GM21526 (cell line): Measurements from ENCODE around the gene PNPLA7.
"Not testable (repeated sequence)": the region's sequence is repeated elsewhere in the genome, so short reads cannot be mapped to it uniquely, and the experiment has no call there.

ENCODE experiments used
- ATAC-seq: cut with Tn5 transposase; IDR thresholded peaks from one replicate; pipeline ENCODE4 v1.9.1; 2021; ENCODE audit warnings: moderate library complexity; ENCODE audit not compliant: unreplicated experiment, low FRiP score

The PNPLA7 gene

DNA sequence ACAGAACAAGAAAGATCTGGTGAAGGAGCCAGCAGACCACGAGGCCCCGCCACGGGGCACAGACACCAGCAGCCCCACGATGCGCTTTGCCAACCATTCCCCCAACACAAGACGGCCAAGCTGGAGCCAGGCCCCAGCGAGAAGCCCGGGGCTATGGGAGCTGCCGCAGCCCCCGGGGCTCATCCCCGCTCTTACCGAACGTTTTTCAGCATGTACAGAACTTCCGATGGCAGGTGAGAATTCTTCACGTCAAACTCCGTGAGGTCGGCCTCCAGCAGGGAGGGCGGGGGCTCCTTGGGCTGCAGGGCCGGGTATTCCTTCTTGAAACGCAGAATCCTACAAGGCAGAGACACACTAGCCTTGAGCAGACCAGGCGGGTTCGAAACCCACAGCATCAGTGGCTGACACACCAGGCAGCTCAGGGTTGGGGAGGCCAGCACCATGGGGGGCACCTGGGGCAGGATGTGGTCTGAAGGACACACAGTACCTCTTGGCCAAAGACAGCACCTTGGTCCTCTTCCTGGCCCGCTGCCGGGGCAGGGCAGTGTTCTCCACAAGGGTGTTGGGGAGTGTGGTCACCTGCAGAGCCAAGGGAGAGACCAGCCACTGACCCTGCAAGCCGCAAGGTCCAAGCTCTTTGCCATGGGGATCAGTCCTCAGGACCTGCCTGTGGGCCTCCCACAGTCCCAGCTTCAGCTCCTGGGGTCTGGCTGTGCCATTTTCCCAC is 6.8 kb downstream of the PNPLA7 start:
- ATAC-seq, result no peak

DNA sequence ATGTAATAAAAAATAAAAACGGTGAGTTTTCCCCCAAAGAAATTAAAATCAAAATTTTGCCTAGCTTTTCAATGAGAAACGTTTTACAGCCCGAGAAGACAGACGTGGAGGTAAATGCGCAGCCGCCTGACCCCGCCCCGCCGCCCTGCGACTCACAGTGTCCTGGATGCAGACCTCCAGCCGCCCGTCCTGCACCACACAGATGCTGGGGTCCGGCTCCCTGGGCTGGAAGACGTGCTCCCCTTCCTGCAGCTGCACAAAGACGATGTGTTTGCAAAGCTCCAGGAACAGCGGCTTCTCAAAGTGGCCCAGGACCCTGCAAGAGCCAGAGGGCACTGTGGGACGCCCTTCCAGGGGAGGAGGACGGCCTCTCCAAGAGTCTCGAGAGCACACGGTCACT is 7.7 kb downstream of the PNPLA7 start:
- ATAC-seq, result no peak

DNA sequence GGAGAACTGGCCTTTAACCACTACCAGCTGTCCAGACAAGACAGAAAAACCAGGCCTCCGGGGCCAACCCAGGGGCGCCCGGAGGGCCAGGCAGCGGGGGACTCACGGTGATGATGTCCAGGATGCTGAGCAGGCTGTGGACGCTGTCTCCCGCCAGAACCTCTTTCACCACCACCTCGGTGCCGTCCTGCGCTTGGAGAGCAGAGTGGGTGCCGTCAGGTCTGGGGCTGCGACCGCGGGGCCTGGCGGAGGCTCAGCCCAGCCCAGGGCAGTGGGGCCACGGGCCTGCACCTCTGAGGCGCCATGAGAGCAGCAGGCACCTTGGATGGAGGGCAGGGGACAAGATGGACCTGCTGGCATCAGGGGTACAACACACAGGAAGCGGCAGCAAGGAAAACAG is 9.7 kb downstream of the PNPLA7 start:
- ATAC-seq, result no peak

DNA sequence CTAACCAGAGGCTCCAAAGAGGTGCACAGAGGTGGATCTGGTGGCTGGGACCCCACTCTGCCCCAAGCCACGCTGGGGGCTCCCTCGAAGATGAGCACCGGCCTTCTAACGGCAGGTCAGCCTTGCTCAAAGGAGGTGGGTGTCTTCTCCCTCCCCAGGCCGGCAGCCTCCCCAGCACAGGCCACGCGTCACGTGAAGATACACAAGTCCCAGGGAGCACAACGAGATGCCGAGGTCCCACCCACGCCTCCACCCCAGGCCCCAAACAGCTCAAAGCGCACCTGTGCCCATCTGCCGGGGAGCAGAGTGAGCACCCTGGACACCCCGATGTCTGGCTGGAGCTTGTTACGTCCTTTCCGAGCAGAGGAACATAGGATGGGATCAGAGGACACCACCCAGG is 12.1 kb downstream of the PNPLA7 start:
- no peak for ATAC-seq

DNA sequence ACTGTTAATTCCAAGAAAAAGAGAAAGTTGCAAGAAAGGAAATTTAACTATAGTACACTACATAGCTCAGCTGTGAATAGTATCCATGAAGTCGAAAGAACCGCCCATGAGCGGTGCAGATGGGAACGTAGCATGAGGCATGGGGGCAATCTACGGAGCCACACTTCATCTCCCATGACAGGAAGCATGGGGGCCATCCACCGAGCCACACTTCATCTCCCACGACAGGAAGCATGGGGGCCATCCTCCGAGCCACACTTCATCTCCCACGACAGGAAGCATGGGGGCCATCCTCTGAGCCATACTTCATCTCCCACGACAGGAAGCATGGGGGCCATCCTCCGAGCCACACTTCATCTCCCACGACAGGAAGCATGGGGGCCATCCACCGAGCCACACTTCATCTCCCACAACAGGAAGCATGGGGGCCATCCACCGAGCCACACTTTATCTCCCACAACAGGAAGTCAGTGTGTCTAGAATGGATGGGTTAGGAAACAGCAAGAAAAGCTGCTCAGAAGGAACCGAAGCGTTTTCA is 13.5 kb downstream of the PNPLA7 start:
- not testable (repeated sequence) for ATAC-seq

DNA sequence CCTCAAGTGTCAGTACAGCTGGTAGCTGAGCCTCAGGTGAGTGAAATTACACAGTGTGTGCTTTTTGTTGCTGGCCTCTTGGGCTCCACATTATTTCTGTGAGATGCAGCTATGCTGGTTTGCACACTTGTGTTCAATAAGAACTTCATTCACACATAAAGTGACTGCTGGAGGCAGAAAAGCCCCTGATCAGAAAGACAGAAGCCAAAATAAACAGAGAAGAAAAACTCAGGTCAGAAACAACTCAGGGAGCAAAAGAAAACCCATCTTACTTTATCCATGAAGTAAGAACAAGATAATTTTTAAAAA is 15.1 kb downstream of the PNPLA7 start:
- no peak for ATAC-seq

DNA sequence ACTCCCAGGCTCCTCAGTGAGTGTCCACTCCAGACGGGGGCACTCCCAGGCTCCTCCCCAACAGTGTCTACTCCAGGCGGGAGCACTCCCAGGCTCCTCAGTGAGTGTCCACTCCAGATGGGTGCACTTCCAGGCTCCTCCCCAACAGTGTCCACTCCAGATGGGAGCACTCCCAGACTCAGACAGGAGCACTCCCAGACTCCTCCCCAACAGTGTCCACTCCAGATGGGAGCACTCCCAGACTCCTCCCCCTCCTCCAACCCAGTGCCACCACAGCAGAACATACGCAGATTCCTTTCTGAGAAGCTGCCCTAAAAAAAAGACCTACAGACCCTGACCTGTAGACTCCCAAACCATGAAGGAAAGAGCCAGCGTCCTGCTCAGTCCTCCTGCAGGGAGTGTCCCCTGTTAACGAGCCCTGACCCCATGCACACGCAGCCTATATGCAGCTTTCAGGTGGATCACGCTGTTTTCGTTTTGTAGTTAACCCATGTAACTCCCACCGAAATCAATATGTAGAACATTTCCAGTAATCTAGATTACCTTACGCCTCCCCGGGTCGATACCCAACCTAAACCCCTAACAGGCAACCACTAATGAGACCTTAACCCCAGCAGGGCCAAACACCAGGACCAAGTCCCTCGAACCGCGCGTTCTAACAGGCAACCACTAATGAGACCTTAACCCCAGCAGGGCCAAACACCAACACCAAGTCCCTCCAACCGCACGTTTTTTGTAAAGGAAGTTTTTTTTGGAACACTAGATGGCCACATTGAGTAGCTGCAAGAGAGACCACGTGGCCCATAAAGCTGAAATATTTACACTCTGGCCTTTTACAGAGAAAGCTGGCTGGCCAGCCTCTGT is 15.7 kb downstream of the PNPLA7 start:
- no peak for ATAC-seq

DNA sequence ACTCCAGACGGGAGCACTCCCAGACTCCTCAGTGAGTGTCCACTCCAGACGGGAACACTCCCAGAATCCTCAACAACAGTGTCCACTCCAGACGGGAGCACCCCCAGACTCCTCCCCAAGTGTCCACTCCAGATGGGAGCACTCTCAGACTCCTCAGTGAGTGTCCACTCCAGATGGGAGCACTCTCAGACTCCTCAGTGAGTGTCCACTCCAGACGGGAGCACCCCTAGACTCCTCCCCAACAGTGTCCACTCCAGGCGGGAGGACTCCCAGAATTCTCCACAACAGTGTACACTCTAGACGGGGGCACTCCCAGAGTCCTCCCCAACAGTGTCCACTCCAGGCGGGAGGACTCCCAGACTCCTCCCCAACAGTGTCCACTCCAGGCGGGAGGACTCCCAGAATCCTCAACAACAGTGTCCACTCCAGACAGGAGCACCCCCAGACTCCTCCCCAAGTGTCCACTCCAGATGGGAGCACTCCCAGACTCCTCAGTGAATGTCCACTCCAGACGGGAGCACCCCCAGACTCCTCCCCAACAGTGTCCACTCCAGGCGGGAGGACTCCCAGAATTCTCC is 17.2 kb downstream of the PNPLA7 start:
- ATAC-seq, result not testable (repeated sequence)

DNA sequence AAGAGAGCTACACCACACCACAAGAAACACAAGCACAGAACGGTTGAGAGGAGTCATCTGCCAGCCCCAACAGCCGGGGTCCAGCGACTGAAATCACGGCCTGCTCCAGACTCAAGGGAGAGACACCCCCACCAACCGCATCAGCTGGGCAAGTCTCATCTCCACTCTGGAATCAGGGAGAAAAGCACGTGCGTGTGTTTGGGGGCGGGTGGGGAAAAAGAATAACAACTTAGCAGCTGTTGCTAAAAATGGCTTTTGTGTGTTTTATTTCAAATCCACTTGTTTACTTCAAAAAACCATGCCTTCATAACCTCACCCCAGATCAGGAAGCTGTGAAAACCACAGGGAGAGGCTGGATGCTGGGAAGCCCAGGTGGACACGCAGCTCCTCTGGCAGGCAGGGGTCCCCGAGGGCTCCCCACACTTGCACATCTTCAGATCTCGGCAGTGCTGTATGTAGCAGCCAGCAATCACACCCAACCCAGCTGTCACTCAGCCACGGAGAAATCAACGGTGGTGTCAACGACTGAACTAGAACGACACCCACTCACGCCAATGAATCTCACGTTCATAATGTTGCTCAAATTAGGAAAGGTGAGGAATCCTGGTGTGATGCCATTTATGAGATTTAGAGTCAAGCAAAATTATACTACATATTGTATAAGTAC is 19.0 kb downstream of the PNPLA7 start:
- ATAC-seq, result no peak

DNA sequence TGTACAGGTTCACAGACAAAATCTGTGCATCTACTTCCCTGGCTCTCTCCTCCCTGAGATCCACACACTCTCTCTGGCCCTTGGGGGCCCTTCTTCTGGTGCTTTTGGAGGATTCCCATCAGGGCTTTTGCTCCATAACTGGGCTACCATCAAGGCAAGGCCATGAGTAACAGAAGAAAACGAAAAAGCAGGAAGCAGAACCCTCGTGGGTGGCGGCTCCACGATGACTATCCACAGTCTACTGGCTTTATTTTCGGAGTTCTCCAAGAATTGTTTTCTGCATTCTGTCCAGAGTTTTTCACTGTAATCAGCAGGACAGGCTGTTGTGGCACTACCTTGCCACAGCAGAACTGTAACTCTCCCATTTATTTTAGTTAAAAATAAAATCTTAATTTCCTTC is 19.9 kb downstream of the PNPLA7 start:
- ATAC-seq, result no peak

DNA sequence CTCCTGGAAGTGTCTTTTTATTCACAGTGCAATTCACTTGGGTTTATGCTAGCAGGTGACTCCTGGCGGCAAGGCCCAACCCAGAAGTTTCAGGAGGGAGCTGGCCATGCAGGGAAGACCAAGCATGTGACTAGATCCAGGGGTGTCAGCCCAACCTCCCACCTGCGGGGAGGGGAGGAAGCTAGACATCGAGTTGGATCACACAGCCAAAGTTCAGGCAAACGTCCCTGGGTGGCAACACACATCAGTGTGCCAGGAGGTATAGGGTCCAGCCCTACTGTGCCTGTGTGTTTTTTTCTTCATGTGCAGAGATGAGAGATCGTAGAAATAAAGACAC is 25.3 kb downstream of the PNPLA7 start:
- ATAC-seq, result no peak

DNA sequence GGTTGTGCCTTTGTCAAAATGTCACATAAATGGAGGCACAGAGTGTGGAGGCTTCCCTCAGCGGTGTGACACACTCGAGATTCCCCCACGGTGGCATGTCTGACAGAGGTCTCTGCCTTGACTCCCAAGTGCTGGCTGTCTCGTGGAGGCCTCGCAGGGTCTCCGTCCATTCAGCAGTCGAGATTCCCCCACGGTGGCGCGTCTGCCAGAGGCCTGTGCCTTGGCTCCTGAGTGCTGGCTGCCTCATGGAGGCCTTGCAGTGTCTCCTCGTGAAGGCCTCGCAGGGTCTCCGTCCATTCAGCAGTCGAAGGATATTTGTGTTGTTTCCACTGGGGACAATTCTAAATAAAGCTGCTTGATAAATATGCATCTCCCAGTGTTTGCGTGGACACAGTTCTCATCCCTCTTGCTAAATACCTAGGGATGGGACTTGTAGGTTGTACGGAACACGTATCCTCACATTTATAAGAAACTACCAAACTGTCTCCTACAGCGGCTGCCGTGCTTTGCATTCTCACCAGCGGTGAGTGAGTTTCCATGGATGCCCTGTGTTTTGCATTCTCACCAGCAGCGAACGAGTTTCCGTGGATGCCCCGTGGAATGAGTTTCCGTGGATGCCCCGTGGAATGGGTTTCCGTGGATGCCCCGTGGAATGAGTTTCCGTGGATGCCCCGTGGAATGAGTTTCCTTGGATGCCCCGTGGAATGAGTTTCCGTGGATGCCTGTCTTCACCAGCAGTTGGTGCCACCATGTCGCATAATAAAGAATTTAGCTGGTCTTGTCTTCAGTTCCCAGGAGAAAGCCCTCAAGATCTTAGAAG is 25.8 kb downstream of the PNPLA7 start:
- no peak for ATAC-seq

DNA sequence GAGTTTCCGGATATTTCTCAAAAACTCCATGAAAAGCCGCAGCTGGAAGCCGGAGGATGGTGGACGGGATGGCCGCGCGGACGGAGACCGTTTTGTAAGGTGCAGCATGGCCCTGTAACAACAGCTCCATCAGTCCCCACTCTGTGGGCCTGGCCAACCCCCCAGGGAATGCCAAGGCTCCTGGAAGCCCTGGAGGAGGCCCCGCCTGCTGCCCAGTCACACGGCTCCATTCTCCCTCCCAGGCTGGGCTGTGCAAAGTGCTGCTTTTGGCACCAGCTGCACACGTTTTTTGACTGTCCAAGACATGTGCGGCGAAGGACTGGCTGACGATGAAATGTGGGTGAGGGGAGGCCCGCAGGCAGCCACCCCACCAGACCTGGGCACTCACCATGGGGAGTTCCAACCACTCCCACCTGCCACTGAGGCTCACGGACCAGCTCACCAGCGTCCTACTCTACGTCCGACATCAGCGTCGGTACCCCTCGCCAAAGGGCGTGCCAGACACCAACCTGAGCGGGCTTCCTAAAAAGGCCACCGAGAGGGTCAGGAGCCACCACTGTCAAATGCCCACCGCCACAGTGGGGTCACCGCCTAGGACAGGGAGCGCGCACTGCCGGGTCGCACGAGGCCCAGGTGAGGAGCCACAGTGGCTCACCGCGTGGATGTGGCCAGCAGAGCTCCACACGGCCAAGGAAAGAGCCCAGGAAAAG is 27.3 kb downstream of the PNPLA7 start:
- no peak for ATAC-seq

DNA sequence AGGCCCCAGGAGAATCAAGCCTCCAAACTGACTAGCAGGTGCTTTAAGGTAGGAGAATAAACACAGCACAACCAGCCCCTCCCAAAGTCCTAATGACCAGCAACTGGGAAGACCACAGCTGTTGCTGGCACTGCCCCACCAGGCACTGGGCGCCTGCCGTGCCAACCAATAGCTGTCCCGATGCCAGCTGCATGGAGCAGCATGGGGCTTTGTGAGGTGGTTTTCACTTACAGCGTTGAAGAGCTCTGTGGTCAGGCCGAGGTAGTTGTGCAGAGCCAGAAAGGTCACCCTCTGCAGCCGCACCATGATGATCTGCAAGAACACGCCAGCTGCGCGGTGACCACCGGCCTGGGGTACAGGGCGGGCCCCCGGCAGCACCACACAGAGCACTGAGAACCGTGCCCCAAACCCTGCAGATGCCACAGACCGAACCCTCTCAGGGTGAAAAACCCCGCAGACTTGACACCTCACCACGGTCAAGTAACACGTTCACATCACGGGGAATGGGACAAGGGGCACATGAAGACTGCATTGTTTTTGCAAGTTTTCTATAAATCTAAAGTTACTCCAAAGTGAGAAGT is 28.7 kb downstream of the PNPLA7 start:
- no peak for ATAC-seq

DNA sequence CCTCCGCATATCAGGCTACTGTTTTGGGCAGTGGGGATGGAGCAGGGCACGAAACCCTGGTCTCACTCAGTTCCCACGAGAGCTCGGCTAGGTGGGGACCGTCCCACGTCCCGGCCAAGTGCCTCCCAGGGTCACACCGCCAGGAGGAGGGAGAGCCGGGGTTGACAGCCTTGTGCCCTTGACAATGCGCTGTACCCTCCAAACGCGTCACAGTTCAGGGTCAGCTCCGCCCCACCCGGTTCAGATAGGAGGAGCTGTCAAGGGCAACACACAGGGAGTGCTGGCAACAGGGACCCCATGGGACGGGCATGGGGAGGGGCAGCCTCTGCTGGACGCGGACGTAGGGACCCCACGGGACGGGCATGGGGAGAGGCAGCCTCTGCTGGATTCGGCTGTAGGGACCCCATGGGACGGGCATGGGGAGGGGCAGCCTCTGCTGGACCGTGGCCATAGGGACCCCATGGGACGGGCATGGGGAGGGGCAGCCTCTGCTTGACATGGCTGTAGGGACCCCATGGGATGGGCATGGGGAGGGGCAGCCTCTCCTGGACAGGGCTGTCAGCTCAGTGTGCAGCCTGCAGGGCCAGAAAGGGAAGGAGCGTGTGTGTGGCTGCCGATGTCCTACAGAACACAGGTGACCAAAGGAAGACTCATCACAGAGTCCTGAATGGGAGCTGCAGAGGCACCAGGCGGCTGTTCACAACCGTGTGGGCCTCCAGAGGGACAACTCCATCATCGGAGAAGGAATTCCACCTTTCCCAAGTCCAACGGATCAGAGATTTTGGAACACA is 29.4 kb downstream of the PNPLA7 start:
- ATAC-seq, result no peak

DNA sequence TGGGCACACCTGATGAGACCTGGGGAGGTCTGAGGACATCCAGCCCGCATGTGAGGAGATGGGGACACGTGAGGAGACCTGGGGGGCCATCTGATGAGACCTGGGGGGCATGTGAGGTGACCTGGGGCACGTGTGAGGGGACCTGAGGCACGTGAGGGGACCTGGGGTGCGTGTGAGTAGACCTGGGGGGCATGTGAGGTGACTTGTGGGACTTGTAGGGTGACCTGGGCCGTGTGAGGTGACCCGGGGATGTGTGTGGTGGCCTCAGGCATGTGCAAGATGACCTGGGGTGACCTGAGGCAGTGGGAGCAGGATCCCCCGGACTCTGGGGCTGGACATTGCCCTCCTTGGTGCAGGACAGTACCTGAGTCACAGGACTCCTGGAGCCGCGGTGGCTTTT is 30.6 kb downstream of the PNPLA7 start:
- no peak for ATAC-seq

DNA sequence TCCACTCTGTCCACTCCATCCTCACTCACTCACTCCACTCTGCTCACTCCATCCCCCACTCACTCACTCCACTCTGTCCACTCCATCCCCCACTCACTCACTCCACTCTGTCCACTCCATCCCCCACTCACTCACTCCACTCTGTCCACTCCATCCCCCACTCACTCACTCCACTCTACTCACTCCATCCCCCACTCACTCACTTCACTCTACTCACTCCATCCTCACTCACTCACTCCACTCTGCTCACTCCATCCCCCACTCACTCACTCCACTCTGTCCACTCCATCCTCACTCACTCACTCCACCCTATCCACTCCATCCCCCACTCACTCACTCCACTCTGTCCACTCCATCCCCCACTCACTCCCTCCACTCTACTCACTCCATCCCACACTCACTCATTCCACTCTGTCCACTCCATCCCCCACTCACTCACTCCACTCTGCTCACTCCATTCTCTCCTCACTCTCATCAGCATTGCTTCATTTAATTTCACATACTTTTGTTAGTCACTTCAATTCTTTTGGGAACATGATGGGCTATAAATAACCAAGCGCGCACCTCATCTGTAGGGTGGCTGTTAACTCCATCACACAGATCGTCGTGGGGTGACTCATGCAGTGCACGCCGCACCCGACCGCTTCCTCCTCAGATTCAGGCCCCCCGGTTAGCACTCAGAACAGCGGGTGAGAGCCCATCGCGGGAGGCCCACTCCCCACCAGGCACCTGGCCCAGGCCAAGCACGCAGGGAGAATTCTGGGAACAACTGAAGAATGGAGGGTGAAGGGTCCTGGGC is 31.3 kb downstream of the PNPLA7 start:
- ATAC-seq, result not testable (repeated sequence)
